Occipital lobe (tissue), 2 donors: Measurements from ENCODE around the gene DTD2. TPM values are rescaled to one million over a fixed set of nuclear protein-coding genes. Genes with fewer than 3 reads are reported as not detected.

ENCODE experiments used
- DNase-seq: peaks from one replicate; lab custom pipeline; 2025; lab: John Stamatoyannopoulos, UW
- total RNA-seq: library from RNA; depleted of rRNA; stranded (reverse); fragments of >200 nt; gene quantifications from one replicate; pipeline ENCODE4 v1.2.3, GENCODE V29; 2014

DTD2 gene
- total RNA-seq, 1 donor from 2014 or later = 77.5 TPM

DNA sequence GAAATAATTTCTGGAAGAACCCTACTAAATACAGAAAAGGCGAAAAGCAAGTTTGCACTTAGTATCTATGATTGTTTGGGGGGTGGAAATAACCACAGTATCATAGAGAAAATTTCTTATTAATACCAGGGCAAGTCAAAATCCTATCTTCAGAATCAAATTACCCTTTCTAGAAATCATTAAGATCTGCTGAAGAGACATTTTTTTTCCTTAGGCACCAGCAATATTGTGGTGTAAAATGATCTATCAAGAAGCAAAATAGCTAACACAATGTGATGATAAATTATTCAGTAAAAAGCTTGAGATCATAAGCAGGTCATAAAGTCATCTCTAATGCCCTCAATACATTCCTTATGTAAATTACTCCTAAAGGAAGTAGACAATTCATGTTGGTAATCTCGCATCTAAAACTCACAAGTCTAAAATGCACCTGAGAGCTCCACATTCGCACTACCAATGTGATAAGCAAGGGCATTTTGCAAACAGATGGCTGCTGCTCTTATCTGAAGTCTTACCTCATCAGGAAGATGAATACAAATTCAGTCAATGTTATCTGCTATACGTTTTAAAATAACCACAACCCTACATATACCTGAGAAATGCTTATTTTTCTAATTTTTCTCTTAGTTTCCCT lies 51.6 kb downstream of the DTD2 start:
- no peak for DNase-seq

DNA sequence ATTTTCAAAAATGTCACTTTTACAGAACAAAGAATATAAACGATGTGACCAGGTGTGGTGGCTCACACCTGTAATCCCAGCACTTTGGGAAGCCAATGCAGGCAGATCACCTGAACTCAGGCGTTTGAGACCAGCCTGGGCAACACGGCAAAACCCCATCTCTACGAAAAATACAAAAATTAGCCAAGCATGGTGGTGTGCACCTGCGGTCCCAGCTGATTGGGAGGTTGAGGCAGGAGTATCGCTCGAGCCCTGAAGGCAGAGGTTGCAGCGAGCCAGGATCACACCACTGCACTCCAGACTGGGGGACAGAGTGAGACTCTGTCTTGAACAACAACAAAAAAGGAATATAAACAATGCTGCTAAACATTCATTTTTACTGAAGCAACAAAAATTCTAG lies 52.2 kb downstream of the DTD2 start:
- DNase-seq = no peak

DNA sequence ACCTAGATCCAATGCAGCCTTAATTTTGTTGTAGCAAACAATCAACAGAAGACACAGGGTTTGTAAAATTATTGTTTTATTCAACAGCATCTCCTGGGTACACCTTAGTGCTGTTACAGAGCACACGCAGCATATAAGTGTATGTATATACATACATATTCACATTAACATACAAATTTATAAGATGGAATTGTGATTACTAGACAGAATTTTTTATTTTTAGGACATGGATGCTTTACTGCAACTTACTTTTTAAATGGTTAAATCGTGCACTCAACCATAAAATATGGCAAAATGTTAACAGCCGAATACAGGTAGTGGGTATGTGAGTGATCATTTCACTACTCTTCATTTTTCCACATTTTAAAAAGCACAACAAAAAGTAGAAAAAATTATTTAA lies 53.6 kb downstream of the DTD2 start:
- no peak for DNase-seq

DNA sequence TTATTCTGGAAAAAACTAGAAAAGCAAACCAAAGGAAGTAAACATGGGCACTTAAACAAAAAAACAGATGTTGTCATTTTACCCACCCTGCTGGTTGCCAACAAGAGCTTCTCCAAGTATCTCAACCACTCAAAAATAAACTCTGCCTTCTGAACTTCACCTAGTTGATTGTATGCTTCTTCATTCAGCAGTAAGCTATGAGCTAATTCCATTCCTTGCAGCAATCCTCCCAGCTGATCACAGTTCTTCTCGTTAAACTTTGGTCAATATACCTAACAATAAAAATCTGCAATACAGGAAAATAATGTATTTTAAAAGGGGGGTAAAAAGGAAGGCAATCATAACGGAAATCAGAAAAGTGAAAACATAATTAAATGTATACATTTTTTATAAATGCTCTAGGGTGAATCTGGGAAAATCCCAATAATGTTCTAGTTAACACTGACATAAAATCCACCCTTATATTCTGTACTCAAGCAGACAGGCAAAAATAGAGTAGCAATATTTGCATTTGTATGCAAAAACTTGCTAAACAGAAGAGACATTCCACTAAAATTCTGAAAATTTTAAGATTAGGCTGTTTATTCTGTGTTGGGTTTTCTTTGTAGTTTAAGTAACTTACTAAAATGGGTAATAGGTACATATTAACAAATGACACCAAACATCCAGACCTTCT lies 54.4 kb downstream of the DTD2 start:
- DNase-seq = no peak

DNA sequence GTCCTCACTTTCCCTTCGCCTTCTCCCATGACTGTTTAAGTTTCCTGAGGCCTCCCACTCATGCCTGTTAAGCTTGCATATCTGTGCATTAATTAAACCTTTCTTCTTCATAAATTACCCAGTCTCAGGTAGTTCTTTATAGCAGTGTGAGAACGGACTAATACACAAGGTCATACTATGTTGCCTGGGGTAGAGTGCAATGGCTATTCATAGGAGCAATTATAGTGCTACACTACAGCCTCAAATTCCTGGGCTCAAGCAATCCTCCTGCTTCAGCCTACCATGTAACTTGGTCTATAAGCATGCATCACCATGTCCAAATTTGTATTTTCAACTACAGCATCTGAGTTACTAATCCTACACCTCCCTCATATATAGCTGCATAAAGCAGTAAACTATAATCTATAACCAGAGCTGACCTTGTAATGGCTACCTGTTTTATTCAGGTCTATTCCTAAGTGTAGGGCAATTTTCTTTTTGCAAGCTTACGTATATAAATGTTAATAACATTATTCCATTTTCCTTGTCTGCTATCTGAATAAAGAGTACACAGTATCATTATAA lies 55.9 kb downstream of the DTD2 start:
- DNase-seq = no peak

DNA sequence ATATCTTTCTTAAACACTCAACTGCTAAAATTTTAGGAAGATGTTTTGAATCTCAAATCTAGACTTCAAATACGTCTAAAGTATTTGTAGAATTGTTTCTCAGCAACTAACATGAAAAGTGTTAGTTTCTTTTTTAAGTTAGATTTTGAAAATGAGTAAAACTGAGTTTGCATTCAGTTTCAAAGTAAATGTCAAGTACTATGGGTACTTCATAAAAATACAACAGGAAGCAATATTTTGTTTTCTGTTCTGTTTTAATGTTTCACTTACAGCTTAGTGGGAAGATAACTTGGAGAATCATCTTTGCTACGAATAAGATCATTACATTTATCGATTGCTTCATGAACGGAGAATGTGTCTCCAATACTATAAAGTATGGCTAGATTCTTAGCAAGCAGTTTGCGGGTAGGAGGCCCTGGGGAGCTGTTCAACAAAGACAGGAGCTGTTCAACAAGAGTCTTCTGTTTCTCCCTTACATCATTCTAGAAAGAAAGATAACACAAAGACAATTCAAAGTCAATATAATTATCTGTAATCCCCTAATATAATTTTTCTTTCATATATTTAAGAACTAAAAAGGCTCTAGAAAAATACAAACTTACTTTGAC lies 57.2 kb downstream of the DTD2 start:
- DNase-seq = no peak

Other genes with a start within 250 kb of the DTD2 start
- gene HECTD1, start 249.7 kb downstream of the DTD2 start, total RNA-seq = 388 TPM
- 32.3 TPM for gene HEATR5A, start 37.0 kb downstream of the DTD2 start, total RNA-seq
- not detected for gene GPR33, start 30.5 kb upstream of the DTD2 start, total RNA-seq
- 17.0 TPM for gene NUBPL, start 103.9 kb upstream of the DTD2 start, total RNA-seq